SKM-1 treated with dmso at 0.1 percent for 144 hours (cell line): ENCODE measurements around the gene ZNF778.
A peak's percentile ranks its signal among the peaks of the same experiment; 100 is the strongest.
"Not testable (repeated sequence)": the region's sequence is repeated elsewhere in the genome, so short reads cannot be mapped to it uniquely, and the experiment has no call there.

Experiments used
- DNase-seq: peaks from one replicate; lab custom pipeline; 2025; ENCODE audit not compliant: unreplicated experiment; lab: John Stamatoyannopoulos, UW

The ZNF778 gene

GRCh38 chr16:89210904-89211515 is 6.5 kb upstream of the ZNF778 start:
- no peak for DNase-seq

GRCh38 chr16:89216315-89217137 is 977 bp upstream of the ZNF778 start:
- peak; percentile 54 for DNase-seq

DNA sequence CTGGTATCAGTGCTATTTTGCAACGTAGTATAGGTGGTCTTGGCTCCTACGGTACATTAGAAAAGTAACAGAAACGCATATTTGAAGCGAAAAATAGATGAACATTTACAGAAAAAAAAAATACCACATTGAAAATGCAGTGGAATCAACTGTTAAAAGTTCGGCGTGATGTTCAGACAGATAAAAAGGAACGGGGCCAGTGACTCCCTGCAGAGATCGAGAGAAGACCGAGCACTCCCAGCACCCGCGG is 440 bp upstream of the ZNF778 start:
- no peak for DNase-seq

- no peak for DNase-seq
Measured at GRCh38 chr16:89219365-89219764, 1.9 kb downstream of the ZNF778 start.

- DNase-seq, result no peak
Measured at GRCh38 chr16:89221604-89222003, 4.1 kb downstream of the ZNF778 start.

DNA sequence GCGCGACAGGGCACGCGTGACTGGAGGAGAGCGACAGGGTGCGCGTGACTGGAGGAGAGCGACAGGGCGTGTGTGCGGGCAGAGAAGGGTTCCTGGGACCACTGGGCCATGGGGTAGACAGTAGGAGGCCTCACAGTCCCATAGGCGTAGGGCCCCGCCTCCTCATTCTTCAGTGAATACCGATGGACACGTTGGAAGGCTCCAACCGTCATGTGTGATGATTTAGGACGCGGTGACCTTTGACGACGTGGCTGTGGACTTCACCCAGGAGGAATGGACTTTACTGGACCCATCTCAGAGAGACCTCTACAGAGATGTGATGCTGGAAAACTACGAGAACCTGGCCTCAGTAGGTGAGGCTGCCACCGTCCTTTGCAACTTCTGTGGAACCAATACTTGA is 5.4 kb downstream of the ZNF778 start:
- no peak for DNase-seq

GRCh38 chr16:89224665-89225064 is 7.2 kb downstream of the ZNF778 start:
- DNase-seq, result no peak

GRCh38 chr16:89230255-89230654 is 12.8 kb downstream of the ZNF778 start:
- no peak for DNase-seq

GRCh38 chr16:89232107-89232506 is 14.6 kb downstream of the ZNF778 start:
- DNase-seq, result no peak

- peak; percentile 76 for DNase-seq
Measured at GRCh38 chr16:89233678-89234490, 16.4 kb downstream of the ZNF778 start.

DNA sequence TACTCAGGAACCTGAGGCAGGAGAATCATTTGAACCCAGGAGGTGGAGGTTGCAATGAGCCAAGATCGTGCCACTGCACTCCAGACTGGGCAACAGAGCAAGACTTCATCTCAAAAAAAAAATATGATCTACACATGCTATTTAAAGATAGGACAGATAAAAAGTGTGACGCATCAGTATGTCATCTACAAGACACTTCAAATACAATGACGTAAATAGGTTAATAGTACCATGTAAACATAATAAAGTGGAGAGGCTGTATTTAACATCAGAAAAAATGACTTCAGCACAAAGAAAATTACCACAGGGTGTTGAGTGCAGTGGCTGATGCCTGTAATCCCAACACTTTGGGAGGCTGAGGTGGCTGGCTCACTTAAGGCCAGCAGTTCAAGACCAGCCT is 20.2 kb downstream of the ZNF778 start:
- no peak for DNase-seq

DNA sequence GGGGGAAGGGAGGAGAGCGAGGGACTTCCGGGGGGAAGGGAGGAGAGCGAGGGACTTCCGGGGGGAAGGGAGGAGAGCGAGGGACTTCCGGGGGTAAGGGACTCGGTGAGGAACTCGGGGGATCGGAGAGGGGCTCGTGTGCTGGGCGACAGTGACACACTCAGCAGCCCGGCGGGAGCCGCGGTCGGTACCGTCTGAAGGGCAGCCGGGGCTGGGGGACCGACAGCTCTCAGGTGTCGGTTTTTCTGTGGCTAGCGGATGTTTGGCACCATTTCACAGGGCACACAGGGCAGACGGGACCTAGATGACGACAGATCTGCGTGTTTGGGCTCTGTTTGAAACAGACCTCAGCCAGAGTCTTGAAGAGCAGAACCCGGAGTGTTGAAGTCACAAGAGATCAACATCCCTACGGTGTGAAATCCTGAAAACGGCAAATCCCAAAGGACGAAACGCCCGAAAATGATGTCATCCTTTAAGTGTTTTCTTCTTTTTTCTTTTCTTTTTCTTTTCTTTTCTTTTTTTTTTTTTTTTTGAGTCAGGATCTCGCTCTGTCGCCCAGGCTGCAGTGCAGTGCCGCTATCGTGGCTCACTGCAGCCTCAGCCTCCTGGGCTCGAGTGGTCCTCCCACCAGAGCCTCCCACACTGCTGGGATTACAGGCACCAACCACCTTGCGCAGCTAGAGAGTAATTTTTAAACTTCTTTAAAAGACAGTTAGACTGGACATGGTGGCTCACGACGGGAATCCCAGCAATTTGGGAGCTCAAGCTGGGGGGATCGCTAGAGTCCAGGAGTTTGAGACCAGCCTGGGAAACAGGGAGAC is 23.9 kb downstream of the ZNF778 start:
- DNase-seq, result peak; percentile 87

DNA sequence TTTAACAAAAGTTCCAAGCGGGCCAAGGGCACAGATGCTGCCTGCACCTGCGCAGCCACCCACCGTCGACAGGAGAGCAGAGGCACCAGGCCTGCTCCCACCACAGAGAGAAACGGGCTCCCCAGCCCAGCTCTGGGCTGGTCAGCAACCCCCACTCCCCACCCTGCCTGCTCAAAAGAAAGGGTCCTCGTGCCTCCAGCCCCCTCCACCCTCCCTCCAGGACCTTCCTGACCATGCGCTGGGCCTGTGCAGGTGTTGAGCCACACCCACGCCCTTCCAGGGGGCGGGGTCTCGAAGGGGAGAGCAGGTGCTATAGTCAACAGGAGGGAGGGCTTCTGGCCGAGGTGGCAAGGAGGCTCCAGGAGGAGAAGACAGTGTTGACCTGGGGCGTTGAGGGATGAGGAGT is 25.3 kb downstream of the ZNF778 start:
- DNase-seq, result no peak

- DNase-seq, result no peak
Measured at GRCh38 chr16:89243664-89244063, 26.2 kb downstream of the ZNF778 start.

- not testable (repeated sequence) for DNase-seq
Measured at GRCh38 chr16:89244264-89244663, 26.8 kb downstream of the ZNF778 start.

DNA sequence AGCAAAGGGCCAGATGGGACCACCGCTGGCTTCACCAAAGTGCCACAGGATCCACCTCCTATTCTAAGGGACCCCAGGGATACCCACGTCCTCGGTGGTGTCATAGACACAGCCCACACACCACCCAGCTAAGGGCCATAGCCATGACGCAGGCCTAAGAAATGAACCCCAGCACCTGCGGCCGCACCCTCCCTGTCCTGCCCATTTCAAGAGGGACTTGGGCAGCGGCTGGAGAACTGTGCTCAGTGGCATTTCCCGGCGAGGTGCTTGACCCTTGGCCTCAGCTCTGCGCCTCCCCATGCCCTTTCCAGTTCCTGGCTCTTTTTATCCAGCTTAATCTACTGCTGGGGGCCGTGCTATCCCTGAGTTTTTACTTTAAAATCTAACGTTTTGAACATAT is 27.3 kb downstream of the ZNF778 start:
- DNase-seq, result no peak

DNA sequence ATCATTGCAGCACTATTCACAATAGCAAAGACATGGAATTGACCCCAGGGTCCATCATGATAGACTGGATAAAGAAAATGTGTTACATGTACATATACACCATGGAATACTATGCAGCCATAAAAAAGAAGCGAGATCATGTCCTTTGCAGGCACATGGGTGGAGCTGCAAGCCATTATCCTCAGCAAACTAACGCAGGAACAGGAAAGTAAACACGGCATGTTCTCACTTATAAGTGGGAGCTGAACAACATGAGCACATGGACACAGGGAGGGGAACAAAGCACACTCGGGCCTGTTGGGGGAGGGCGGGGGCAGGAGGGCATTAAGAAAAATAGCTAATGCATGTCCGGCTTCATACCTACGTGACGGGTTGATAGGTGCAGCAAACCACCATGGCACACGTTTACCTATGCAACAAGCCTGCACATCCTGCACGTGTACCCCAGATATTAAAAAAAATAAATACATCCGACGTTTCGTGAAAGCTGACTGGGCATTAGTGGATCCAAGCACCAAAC is 28.9 kb downstream of the ZNF778 start:
- DNase-seq, result no peak

- peak; percentile 75 for DNase-seq
Measured at GRCh38 chr16:89246903-89247733, 29.6 kb downstream of the ZNF778 start.

GRCh38 chr16:89247734-89248075 is 30.2 kb downstream of the ZNF778 start:
- not testable (repeated sequence) for DNase-seq
